Large intestine (tissue), 3 donors: Measurements from ENCODE around the gene MAPK8IP1. TPM values are rescaled to one million over a fixed set of nuclear protein-coding genes. Genes with fewer than 3 reads are reported as not detected.

ENCODE experiments used
- DNase-seq, 2 donors: peaks; one replicate each; pipeline versions ENCODE4 v3.0.0 to v3.0.0-alpha.2; 2013
- H3K27ac ChIP-seq: one replicate; pipeline ENCODE4 v1.5.1; 2013; ENCODE audit warnings: low read length
- H3K27me3 ChIP-seq: 2 replicates; pipeline ENCODE4 v1.6.1; 2013; ENCODE audit warnings: low read length; ENCODE audit not compliant: control insufficient read depth, insufficient read depth
- H3K36me3 ChIP-seq: 2 replicates; pipeline ENCODE4 v1.6.1; 2013; ENCODE audit warnings: low read length; ENCODE audit not compliant: control insufficient read depth, insufficient read depth
- H3K4me1 ChIP-seq: one replicate; pipeline ENCODE4 v1.6.1; 2013; ENCODE audit warnings: low read length; ENCODE audit not compliant: control insufficient read depth, insufficient read depth
- H3K4me3 ChIP-seq: one replicate; pipeline ENCODE4 v1.5.1; 2013; ENCODE audit warnings: low read length
- H3K9me3 ChIP-seq: one replicate; pipeline ENCODE4 v1.6.1; 2013; ENCODE audit warnings: mild to moderate bottlenecking, low read depth, low read length, moderate library complexity; ENCODE audit not compliant: control insufficient read depth
- WGBS: methylation state at CpG from one replicate; pipeline ENCODE4 v1.1.5; 2013; ENCODE audit warnings: low lambda C conversion rate; ENCODE audit not compliant: insufficient coverage; 5-methylcytosine and 5-hydroxymethylcytosine counted together
- polyA plus RNA-seq: library from polyadenylated mRNA; unstranded; fragments of 120-200 nt; gene quantifications from one replicate; pipeline ENCODE4 v1.2.1, GENCODE V29; 2013

The MAPK8IP1 gene
- polyA plus RNA-seq, 1 donor, result 9.0 TPM

DNA sequence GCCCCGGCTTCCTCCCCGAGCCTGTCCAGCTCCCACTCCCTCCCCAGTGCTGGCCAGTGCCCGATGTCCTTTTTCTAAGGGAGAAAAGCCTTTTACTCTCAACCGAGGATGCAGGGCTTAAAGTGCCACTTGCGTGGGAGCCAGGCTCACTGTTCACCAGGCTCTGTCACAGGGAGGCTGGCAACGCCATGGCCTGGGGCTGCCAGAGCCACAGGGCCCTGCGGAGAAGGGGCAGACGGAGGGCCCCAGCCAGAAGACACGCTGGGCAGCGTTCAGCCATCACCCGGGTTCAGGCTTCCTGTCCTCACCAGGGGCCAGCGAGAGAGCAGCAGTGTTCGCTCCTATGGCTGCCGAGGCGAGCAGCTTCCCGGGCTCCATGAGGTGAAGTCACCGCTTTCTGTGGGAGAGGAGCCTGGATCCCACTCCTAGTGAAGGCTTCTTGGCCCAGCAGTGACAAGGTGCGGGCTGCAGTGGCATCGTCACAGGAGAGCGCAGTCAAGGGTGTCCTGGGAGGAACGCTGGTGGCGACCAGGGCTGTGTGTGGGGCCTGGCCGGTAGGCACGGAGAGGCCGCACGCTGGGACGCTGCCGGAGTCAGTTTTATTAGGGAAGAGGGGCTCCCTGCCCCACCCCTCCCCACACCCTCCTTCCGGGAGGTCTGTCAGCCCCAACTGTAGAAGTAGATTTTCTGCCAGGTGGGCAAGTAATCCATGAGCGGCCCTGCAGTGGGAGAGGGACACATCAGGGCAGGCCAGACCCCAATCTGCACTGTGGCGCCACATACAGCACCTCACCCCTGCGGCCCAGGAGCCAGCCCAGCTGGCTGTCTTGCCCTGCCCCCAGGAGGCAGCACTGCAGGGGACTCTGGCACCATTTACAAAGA lies 24.4 kb downstream of the MAPK8IP1 start:
- H3K36me3 ChIP-seq, result peaks cover 51% of the 10 kb centered on the region
- no CpG with 5 or more reads among the region's 32 CpGs for WGBS
- no peak overlapping the region for H3K4me3 ChIP-seq
- no peaks in the 10 kb centered on the region for H3K9me3 ChIP-seq
- H3K27me3 ChIP-seq, result no peaks in the 10 kb centered on the region
- DNase-seq, result no peak
- H3K27ac ChIP-seq, result no peak overlapping the region
- no peaks in the 10 kb centered on the region for H3K4me1 ChIP-seq

DNA sequence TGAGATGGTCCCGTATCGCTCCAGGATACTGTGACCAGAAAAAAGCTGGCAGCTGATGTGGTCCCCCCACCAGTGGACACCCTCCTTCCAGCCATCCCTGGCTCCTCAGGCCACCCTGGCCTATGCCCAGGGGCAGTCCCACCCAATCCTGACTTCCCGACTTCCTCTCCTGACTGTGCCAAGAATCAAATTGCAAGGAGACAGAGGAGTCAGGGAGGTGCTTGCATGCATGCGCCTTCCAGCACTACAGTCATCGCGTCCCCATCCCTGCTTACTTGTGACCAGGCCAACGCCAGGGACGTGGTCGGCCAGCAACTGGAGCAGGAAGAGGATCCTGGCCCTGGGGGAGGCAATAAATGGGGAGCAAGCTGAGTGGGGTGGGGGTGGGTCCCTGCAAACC lies 25.2 kb downstream of the MAPK8IP1 start:
- no CpG with 5 or more reads among the region's 9 CpGs for WGBS
- H3K4me1 ChIP-seq, result no peaks in the 10 kb centered on the region
- no peaks in the 10 kb centered on the region for H3K27me3 ChIP-seq
- no peak overlapping the region for H3K4me3 ChIP-seq
- no peak overlapping the region for H3K27ac ChIP-seq
- H3K36me3 ChIP-seq, result peaks cover 58% of the 10 kb centered on the region
- DNase-seq, result no peak
- no peaks in the 10 kb centered on the region for H3K9me3 ChIP-seq

- no peaks in the 10 kb centered on the region for H3K9me3 ChIP-seq
- peaks cover 61% of the 10 kb centered on the region for H3K36me3 ChIP-seq
- no peaks in the 10 kb centered on the region for H3K27me3 ChIP-seq
- peaks cover 5% of the 10 kb centered on the region for H3K4me1 ChIP-seq
- no peak overlapping the region for H3K4me3 ChIP-seq
- no peak overlapping the region for H3K27ac ChIP-seq
- no peak for DNase-seq
- no CpG with 5 or more reads among the region's 19 CpGs for WGBS
These were observed 28.1 kb downstream of the MAPK8IP1 start for GRCh38 chr11:45913514-45913913.

- no peaks in the 10 kb centered on the region for H3K27me3 ChIP-seq
These were observed 28.6 kb downstream of the MAPK8IP1 start for GRCh38 chr11:45913942-45914635.

DNA sequence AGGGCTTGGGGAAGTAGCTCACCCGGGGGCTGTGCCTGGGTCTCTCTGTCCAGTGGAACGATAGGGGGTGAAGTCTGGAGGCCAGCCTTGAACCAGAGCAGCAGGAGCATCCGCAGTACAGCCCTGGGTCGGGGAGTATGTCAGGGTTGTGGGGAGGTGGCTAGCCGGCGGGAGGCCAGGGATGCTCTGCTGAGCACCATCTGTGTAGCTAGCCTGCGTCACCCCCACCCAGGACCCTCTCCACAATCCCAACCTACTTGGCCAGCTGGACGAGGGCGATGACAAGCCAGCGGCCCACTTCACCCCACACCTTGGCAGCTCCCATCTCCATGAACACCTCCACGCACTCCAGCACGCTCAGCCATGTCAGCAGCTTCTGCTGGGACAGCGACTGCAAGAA lies 30.0 kb downstream of the MAPK8IP1 start:
- WGBS, result no CpG with 5 or more reads among the region's 13 CpGs
- Histone ChIP-seq H3K4me1 (peaks cover 5% of the 10 kb centered on the region), H3K36me3 (peaks cover 45% of the 10 kb centered on the region), H3K9me3 (no peaks in the 10 kb centered on the region), H3K27me3 (no peaks in the 10 kb centered on the region), H3K4me3 (no peak overlapping the region), H3K27ac (no peak overlapping the region)
- no peak for DNase-seq

More at GRCh38 chr11:45913942-45914635, 28.6 kb downstream of the MAPK8IP1 start:
- H3K4me3 ChIP-seq, result no peak overlapping the region
- no CpG with 5 or more reads among the region's 22 CpGs for WGBS
- no peak for DNase-seq
- peaks cover 5% of the 10 kb centered on the region for H3K4me1 ChIP-seq
- no peaks in the 10 kb centered on the region for H3K9me3 ChIP-seq
- no peak overlapping the region for H3K27ac ChIP-seq
- H3K36me3 ChIP-seq, result peaks cover 57% of the 10 kb centered on the region

- H3K9me3 ChIP-seq, result no peaks in the 10 kb centered on the region
- peaks cover 14% of the 10 kb centered on the region for H3K27me3 ChIP-seq
- H3K27ac ChIP-seq, result peak overlapping the region; percentile 67
- no peak for DNase-seq
- peak overlapping the region; percentile 91 for H3K4me3 ChIP-seq
- H3K36me3 ChIP-seq, result peaks cover 30% of the 10 kb centered on the region
- H3K4me1 ChIP-seq, result peaks cover 11% of the 10 kb centered on the region
- WGBS, result no CpG with 5 or more reads among the region's 16 CpGs
These were observed 31.8 kb downstream of the MAPK8IP1 start for GRCh38 chr11:45917286-45917622.

DNA sequence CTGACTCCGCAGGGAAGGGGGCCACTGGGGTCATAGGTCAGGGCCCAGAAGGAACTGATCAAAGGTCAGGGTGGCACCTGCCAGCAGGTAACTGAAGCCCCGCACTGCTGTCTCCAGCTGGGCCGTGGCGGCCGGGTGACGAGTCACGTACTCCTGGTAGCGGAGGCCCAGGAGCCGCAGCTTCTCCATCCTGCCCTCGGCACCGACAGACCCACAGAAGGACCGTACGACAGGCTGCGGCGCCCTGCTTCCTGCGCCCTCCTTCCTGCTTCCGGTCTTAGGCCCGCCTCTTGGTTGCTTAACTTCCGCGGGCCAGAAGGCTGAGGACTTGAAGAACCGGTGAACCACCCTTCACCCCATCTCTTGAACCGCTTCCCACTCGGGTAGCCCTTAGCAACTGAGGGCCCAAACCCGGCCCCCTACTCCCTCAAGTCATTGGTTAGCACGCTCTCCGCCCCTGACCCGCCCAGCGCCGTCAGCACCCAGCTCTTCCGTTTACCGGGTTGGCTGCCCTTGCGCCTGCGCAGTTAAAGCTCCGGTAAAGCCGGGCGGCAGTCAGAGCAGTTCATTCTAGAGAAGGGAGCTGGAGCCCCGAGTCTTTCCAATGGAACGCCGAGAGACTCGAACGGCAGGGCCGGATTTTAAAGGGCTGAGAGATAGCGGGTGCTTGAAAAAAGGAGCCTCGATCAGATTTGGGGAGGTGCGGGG lies 32.3 kb downstream of the MAPK8IP1 start, which contains the start of gene PEX16:
TSS of gene PEX16 (minus strand) at position 255 of the 708 bp plus-strand sequence. CDS start at position 189, 66 bp downstream.
- WGBS, result no CpG with 5 or more reads among the region's 45 CpGs
- H3K9me3 ChIP-seq, result no peaks in the 10 kb centered on the region
- peaks cover 30% of the 10 kb centered on the region for H3K36me3 ChIP-seq
- DNase-seq, result peak; percentile 98
- peaks cover 16% of the 10 kb centered on the region for H3K27me3 ChIP-seq
- H3K4me1 ChIP-seq, result peaks cover 11% of the 10 kb centered on the region
- peak within 1 kb of the TSS; percentile 67 for H3K27ac ChIP-seq
- peak within 1 kb of the TSS; percentile 91 for H3K4me3 ChIP-seq

- H3K4me3 ChIP-seq, result peak overlapping the region; percentile 91
- WGBS, result no CpG with 5 or more reads among the region's 38 CpGs
- peak; percentile 44 to 69 for DNase-seq
- H3K4me1 ChIP-seq, result peaks cover 11% of the 10 kb centered on the region
- peak overlapping the region; percentile 67 for H3K27ac ChIP-seq
- H3K9me3 ChIP-seq, result no peaks in the 10 kb centered on the region
- peaks cover 21% of the 10 kb centered on the region for H3K27me3 ChIP-seq
- H3K36me3 ChIP-seq, result peaks cover 25% of the 10 kb centered on the region
These were observed 33.0 kb downstream of the MAPK8IP1 start for GRCh38 chr11:45918331-45918941.

GRCh38 chr11:45918962-45919675 lies 33.7 kb downstream of the MAPK8IP1 start:
- Histone ChIP-seq H3K9me3 (no peaks in the 10 kb centered on the region), H3K4me3 (peak overlapping the region; percentile 91), H3K4me1 (peaks cover 11% of the 10 kb centered on the region), H3K27me3 (peaks cover 25% of the 10 kb centered on the region), H3K27ac (no peak overlapping the region), H3K36me3 (peaks cover 18% of the 10 kb centered on the region)
- WGBS, result 25% methylated on average over 2 of the region's 7 CpGs
- no peak for DNase-seq
